Measurements from ENCODE around the gene ZNF280C. TPM values are rescaled to one million over a fixed set of nuclear protein-coding genes. Genes with fewer than 3 reads are reported as not detected.

ZNF280C gene
- total and polyA plus RNA-seq, 8 donors: 3.9 to 10.2 (median 8.3) TPM

GRCh38 chrX:130212371-130212770 lies 56.3 kb downstream of the ZNF280C start:
- H3K4me1 ChIP-seq: no peaks in the 10 kb centered on the region
- H3K27ac ChIP-seq: no peak overlapping the region
- no peak for TF ChIP-seq CTCF (IDR thresholded peaks at IDR 0.05)
- intact Hi-C loops (cut with DNase I): no loop called here
- ATAC-seq (no peak), DNase-seq (no peak)
- peaks cover 0 to 10% of the 10 kb centered on the region in 2 donors for H3K36me3 ChIP-seq
- H3K4me3 ChIP-seq: no peak overlapping the region
- H3K9me3 ChIP-seq: no peaks in the 10 kb centered on the region
- H3K27me3 ChIP-seq: no peaks in the 10 kb centered on the region

DNA sequence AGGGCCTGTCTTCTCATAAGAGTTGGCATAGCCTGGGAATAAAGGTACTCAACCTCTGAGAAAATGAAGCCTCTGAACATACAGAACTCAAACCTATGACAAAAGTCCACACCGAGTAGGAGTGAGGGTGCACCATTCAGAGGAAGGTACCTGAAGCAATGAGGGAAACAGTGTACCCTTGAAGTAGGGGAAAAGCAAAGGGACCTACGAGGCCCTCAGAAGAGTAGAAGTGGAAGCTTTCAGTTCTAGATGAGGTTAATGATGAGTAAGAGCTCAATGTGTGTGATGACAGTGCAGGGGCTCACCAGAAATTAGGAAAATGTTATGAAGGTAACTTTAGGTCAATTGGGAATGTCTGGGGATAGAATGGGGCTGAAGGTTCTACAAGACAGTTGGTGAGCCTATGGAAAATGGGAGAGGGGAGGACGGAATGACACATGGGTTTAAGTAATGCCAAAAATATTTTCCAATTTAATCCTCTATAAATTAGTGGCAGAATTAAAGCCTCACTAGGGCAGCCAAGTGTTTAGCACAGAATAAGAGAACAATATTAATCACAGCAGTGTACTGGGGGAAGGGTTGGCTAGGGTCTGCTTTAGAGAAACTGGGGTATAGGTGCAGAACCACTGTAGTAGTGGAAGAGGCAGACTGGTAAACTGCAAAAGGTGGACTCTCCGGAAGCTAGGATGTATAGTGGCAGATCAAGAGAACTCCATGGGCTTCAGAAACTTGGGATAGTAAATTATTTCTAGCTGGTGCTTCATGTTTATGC lies 57.1 kb downstream of the ZNF280C start:
- intact Hi-C loops (cut with DNase I): no loop called here
- H3K36me3 ChIP-seq: peaks cover 0 to 10% of the 10 kb centered on the region in 2 donors
- DNase-seq (no peak), ATAC-seq (no peak)
- no peaks in the 10 kb centered on the region for H3K27me3 ChIP-seq
- H3K27ac ChIP-seq: no peak overlapping the region
- H3K4me3 ChIP-seq: no peak overlapping the region
- H3K4me1 ChIP-seq: no peaks in the 10 kb centered on the region
- no peak for TF ChIP-seq CTCF (IDR thresholded peaks at IDR 0.05)
- H3K9me3 ChIP-seq: no peaks in the 10 kb centered on the region

DNA sequence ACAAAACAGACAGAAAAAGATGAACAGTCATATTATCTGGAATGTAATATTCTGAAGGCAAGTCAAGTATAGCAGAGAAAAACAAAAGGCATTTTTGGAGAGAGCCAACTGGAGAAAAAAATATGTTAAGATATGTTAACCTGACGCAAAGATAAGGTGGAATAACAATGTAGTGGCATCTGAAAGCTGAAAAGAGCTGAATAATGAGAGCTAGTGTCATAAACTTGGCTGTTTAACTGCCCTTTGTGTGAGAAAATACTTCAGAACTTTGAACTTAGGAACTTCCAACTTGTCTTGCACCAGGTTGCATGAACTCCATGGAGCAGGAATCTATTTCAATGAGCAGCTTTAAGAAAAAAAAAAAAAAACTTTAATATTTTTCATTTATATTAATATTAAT lies 64.1 kb downstream of the ZNF280C start:
- ATAC-seq (no peak), DNase-seq (no peak)
- Histone ChIP-seq H3K27ac (no peak overlapping the region), H3K4me3 (no peak overlapping the region), H3K36me3 (no peaks in the 10 kb centered on the region), H3K27me3 (no peaks in the 10 kb centered on the region), H3K9me3 (no peaks in the 10 kb centered on the region), H3K4me1 (no peaks in the 10 kb centered on the region)
- intact Hi-C loops (cut with DNase I): no loop called here
- TF ChIP-seq CTCF (IDR thresholded peaks at IDR 0.05): no peak

- no peak overlapping the region for H3K4me3 ChIP-seq
- ATAC-seq (no peak), DNase-seq (no peak)
- H3K36me3 ChIP-seq: no peaks in the 10 kb centered on the region
- H3K9me3 ChIP-seq: no peaks in the 10 kb centered on the region
- no peaks in the 10 kb centered on the region for H3K4me1 ChIP-seq
- intact Hi-C loops (cut with DNase I): no loop called here
- no peak overlapping the region for H3K27ac ChIP-seq
- H3K27me3 ChIP-seq: peaks cover 0 to 4% of the 10 kb centered on the region in 2 donors
- no peak for TF ChIP-seq CTCF (IDR thresholded peaks at IDR 0.05)
These were observed 71.2 kb downstream of the ZNF280C start for GRCh38 chrX:130197464-130197863.

DNA sequence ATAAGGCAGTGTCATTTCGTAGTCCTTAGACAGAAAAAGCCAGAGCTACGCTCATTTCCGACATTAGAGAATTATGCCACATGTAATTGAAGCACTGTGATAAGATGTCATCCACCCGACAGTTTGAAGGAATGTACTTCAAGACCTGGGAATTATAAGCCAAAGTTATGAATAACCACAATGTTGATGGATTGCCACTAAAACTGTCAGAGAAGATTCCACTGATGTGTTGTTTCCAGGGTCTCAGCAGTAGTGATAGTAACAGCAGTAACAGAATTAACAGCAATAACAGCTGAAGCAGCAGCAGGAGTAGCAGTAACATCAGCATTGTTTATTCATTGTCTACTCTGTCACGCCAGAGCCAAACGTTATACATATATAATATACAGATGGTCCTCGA lies 72.2 kb downstream of the ZNF280C start:
- Histone ChIP-seq H3K9me3 (no peaks in the 10 kb centered on the region), H3K27me3 (peaks cover 0 to 4% of the 10 kb centered on the region in 2 donors), H3K4me1 (no peaks in the 10 kb centered on the region), H3K27ac (no peak overlapping the region), H3K4me3 (no peak overlapping the region), H3K36me3 (no peaks in the 10 kb centered on the region)
- ATAC-seq (no peak), DNase-seq (no peak)
- intact Hi-C loops (cut with DNase I): no loop called here
- TF ChIP-seq CTCF (IDR thresholded peaks at IDR 0.05): no peak
